ENCODE results near the gene FOXA3.

- TF ChIP-seq ZNF114 (tag by site-specific recombination; IDR thresholded peaks at IDR 0.05) (no peak), ZNF132 (tag by site-specific recombination; IDR thresholded peaks at IDR 0.05; ENCODE audit: borderline replicate concordance) (no peak), ZNF792 (tag by site-specific recombination; IDR thresholded peaks at IDR 0.05) (no peak), WT1 (tag by site-specific recombination; IDR thresholded peaks at IDR 0.05) (no peak), REST (tag by site-specific recombination; IDR thresholded peaks at IDR 0.05) (no peak), CTCF (tag by site-specific recombination; IDR thresholded peaks at IDR 0.05) (no peak; the same call in 1 of the 2 replicates), ZBTB44 (tag by site-specific recombination; IDR thresholded peaks at IDR 0.05) (no peak), ZNF169 (tag by site-specific recombination; IDR thresholded peaks at IDR 0.05) (peak; percentile 64; the same call in 1 of the 2 replicates), ZNF350 (tag by site-specific recombination; IDR thresholded peaks at IDR 0.05) (no peak), ZNF549 (tag by site-specific recombination; IDR thresholded peaks at IDR 0.05) (no peak), ZNF175 (tag by site-specific recombination; IDR thresholded peaks at IDR 0.05) (no peak), ZNF513 (tag by site-specific recombination; IDR thresholded peaks at IDR 0.05) (no peak), OSR2 (tag by site-specific recombination; IDR thresholded peaks at IDR 0.05) (no peak), PRDM4 (tag by site-specific recombination; IDR thresholded peaks at IDR 0.05) (no peak)
These were observed 1.4 kb upstream of the FOXA3 start, which contains the start of gene SYMPK for GRCh38 chr19:45862564-45863334.

Data from HEK293 (cell line).